IPS-NIHi11 (cell line): ENCODE data around the gene RGS9.
"Not testable (repeated sequence)": the region's sequence is repeated elsewhere in the genome, so short reads cannot be mapped to it uniquely, and the experiment has no call there.

ENCODE experiments used
- DNase-seq: peaks from one replicate; pipeline ENCODE4 v3.0.0; 2012; ENCODE audit warnings: mixed read lengths, low spot score

The RGS9 gene

DNA sequence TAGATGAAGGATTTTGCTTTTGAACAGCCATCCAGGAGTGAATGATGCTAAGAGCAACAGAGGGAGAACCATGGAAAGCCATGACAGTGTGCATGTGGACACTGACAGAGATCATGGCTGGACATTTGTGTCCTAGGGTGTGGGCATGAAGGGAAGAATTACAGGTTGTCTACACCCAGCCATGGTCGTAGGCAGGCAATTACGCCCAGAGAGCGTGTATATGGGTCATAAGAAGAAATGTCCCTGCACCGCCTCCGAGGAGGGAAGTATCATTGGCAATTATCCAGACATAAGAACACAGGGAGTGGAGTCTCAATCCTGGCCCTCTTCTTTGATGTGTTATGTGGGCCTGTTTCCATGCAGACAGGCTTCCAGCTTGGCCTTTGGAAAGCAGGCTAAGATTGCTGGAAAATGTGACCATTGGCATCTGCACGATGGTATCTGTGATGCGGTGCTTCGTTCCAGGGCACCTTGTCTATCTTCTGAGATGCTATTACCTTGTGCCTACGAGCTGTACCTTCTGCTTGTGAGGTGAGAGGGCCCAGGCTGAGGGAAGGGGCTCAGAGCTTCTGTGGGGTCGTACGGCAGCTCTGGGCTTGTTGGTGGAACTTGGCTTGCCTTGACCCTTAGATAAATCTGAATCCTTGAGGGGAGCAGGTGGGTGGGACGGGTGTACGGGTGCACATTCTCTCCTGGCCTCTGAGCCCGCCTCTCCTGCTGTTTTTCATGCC, 19.8 kb downstream of the RGS9 start:
- DNase-seq, result no peak

DNA sequence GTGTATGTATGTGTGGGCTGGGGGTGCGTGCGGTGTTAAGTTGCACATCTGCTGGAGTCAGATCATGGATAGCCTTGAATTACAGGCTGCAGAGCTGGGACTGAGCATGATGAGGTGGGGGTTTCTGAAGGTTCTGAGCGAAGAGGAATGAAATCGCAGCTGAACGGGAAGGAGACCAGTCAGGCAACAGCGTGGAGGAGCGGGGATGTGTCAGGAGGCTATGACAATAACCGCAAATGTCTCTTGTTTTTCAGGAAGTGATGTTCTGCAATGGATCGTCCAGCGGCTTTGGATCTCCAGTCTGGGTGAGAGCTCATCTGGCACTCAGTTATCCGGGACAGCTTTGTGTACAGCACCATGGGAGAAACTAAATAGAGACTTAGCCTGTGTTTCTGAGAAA, 20.9 kb downstream of the RGS9 start:
- DNase-seq, result no peak

DNA sequence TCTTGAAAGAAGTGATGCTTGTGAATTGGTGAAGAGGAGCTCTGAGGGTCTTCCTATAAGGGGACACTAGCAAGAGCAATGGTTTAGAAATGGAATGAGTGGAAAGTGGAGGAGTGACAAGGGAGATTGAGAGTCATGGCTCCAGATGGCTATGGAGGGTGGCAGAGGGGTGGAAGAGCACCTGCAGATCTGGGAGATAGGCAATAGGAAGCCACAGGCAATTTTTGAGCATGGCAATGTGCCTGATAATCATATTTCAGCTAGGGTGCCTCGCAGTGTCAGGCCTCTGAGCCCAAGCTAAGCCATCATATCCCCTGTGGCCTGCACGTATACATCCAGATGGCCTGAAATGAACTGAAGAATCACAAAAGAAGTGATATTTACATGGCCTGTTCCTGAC, 21.5 kb downstream of the RGS9 start:
- DNase-seq, result no peak

DNA sequence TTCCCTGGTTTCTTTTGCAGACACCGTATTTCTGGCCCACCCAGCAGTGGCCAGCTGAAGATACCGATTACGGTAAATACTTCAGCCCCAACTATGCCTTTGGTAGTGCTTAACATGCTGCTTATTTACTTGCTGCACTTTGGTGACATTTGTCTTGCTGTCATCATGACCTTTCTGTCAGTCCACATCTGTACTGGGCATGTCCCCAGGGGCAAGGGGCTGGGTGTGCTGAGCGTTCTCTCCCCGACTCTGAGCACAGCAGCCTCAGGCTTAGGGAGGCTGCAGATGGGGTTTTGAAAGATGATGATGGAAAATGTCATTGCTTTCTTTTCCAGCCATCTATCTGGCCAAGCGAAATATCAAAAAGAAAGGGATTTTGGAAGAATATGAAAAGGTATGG, 23.3 kb downstream of the RGS9 start:
- DNase-seq, result no peak

DNA sequence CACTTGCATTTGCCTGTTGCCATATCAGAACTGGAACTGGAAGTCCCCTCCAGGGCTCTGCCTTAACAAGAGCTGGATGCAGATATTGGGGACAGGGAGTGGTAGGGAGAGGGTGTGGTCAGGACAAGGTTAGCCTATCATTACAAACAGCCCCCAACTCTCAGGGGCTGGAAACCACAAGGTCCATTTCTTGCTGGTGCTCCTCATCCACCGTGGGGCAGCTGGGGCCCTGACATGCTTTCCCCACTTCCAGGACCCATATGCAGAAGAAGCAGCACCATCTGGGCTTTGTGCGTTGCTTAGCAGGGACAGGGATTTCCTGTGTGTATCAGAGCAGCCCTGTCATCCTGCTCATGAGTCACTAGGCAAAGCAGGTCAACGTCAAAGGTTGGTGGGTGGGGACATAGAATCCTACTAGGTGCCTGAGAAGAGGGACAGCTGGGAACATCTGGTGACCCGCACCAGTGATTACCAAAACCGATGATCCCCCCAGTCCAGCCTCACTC, 26.9 kb downstream of the RGS9 start:
- DNase-seq, result no peak

DNA sequence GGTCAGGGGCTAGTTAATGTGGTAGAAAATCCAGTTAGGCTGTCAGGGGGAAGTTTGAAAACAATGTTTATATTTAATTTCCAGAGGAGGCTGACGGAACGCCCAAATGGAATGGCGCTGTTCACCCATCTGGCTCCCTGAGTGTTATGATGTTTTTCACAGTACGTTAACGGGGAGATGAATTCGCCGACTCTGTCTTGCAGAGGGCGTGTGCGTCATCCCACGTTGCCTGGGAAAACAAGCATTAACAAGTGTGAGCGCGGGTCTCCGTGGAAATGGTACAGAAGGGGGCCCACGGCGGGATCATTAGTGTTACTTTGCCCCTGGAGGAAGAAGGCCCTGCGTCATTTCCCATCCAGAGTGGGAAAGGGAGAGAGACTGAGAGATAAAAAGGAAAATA, 29.6 kb downstream of the RGS9 start:
- no peak for DNase-seq

DNA sequence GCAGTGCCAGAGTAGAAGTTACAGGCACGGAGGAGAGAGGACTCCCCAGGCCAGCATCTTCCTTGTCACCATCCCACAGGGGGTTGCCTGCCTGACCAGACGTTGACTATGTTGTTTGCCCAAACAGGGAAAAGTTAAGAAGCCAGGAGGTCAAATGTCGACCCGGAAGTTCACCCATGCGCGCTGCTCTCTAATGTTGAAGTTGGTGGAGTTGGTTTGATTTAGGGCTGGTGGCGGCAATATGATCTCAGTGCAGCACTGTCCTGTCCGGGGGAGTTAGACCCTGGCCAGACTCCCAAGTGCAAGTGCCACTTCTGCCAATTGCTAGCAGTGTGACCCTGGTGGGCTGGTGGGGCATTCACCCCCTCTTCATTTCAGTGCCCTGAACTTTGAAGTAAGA, 30.4 kb downstream of the RGS9 start:
- DNase-seq, result no peak

DNA sequence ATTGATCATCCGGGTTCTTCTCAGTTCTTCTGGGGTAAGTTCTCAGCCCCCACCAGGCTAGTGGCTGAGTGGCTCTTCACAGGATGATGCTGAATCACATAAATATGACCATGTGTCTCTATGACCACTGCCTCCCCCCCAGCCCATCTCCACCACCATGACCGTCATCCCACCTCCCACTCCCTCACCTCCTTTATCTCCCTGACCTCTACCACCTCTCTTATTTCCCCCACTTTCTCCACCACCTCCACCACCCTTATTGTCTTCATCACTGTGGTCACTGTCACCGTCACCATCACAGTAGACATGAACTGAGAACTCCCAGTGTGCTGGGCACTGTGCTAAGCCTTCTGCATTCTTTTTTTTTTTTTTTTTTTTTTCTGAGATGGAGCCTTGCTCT, 32.5 kb downstream of the RGS9 start:
- no peak for DNase-seq

DNA sequence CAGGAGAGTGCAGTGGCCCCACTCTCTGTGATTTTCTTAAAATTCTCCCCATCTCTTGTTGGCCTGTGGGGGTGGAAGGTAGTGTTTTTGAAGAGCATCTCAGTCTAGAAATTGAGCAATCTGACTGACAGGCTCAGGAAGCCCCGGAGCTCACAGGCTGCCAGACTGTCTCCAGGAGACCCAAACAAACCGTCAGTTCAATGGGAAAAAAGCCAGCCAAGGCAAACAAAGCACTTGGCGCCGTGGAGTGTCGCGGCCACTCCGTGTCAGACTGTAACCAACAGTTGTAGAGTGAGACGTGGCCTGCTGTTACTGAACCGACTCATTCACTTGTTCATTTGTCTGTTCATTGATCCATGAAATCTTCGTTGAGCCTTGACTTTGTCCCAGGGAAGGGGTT, 33.7 kb downstream of the RGS9 start:
- no peak for DNase-seq

DNA sequence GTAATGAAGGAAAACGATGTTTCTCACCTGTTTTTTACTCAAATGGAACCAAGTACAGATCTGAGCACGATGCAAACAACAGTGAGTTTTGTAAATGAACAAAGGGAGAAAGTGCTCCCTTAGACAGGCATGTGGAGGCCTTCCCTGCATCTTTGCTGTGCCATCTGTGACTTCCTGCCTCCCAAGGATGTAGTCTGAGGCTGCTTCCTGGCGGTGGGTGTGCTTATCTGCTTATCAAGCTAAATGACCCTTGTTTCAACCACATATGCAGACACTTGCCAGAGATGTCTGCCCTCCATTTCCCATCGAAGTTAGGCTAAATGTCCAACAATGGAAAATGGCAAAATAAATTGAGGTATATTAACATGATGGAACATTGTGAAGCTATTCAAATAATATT, 34.6 kb downstream of the RGS9 start:
- no peak for DNase-seq

DNA sequence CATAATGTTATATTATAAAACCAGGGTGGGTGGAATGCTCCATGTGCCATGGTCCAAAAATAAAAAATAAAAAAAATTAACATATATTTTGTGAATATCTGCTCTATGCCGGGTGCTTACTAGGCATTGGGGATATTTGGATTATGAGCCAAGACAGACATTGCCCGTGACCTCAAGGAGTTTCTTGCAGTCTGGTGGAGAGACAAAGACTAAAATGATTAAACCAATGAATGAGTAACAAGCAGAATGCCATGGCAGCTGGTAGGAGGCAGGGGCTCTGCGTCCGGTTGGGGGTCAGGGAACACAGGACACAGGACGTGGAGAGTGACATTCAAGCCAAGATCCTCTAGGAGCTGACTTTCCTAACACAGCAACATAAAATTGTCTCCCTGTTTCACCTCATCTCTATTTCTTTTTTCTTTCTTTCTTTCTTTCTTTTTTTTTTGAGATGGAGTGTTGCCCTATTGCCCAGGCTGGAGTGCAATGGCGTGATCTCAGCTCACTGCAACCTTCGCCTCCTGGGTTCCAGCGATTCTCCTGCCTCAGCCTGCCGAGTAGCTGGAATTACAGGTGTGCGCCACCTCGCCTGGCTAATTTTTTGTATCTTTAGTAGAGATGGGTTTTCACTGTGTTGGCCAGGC, 35.4 kb downstream of the RGS9 start:
- DNase-seq, result no peak

DNA sequence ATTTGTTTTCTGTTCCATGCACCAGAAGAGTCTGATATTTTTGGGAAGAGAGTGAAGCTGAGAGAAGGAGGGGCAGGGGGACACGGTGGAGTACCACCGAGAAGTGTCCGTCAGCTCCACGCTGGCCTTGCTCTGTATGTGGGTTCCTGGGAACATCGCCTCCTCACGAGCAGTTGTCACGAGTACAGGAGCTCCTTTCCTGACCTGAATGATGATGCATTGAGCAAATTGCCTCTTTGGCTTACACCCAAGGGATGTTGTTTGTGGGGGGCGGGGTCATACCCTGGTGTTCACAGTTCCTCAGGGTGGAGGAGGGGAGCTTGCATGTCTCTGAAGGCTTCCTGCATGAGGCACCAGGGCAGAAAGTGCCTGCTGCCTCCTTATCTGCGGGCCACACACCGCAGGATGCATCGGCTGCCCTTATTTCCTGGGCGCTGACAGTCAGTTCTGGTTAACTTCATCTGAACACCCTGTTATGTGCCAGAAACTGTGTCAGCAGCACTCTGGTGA, 36.2 kb downstream of the RGS9 start:
- no peak for DNase-seq

DNA sequence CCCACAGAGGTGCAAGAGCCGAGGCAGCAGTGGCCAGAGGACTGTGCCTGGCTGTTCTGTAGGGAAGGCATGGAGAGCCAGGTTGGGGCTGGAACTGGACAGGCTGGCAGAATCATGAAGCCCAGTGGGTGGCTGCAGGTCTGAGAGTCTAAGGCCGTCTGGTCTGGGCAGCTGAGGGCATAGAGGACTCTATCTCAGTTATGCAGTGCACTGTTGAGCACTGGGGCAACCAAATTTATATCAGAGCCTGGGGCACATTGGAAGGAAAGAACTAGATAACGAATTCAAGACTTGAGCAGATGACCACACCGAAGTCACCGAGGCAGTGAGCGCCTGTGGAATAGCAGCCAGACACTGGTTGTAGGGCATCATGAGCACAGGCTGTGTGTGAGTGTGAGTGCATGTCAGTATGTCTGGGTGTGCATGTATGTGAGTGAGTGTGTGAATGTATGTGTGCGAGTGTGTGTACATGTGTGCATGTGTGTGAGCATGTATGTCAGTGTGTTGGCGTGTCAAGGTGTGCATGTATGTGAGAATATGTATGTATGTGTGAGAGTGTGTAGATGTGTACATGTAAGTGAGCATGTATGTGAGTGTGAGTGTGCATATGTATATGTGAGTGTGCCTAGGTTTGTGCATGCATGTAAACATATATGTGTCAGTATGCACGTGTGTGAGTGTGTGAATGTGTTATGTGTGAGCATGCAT, 37.0 kb downstream of the RGS9 start:
- DNase-seq, result no peak

DNA sequence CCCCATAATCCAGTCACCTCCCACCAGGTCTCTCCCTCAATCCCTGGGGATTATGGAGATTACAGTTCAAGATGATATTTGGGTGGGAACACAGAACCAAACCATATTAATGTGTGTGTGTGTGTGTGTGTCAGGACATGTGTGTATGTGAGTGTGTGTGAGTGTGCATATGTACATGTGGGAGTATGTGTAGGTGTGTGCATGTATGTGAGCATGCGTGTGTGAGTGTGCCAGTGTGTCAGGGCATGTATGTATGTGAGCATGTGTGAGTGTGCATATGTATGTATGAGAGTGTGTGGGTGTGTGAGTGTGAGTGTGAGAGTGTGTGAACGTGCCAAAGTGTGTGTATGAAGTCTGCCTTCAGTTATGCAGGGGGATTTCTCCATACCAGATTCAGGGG, 37.8 kb downstream of the RGS9 start:
- no peak for DNase-seq

DNA sequence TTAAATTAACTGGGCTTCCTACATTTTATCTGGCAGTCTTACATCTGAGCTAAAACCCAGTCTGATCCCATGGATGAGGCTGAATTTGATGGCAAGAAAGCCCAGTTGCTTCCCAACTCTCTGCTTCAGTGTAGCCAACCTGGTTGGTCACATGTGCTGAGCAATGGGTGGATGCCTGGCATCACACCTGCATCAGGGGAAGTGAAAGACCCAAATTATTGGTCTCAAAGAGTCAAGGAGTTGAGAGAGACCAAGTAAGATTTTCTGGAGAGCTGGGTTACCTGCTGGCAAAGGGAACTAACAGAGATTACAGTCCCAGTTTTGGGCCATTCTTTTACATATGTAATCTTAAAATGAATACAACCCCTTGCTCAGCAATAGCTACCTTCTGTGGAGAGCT, 38.8 kb downstream of the RGS9 start:
- no peak for DNase-seq

DNA sequence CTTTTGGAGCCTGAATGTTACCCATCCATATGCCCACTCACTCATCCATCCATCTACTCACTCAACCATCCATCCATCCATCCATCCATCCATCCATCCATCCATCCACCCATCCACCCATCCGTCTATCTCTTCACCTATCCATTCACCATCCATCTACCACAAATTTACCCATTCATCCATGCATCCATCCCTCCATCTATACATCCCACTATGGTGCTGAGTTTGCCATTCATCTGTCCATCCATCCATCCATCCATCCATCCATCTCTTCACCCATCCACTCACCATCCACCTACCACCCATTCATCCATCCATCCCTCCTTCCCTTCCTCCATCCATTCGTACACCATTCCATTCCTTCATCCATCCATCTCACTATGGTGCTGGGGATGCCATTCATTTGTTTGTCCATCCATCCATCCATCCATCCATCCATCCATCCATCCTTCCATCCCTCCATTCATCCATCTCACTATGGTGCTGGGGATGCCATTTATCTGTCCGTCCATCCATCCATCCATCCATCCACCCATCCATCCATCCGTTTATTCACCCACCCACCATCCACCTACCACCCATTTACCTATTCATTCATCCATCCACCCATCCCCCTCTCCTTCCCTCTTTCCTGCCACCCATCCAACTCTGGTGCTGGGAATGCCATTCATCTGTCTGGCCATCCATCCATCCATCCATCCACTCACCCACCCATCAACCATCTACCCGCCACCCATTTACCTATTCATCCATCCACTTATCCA, 39.7 kb downstream of the RGS9 start:
- DNase-seq, result no peak

DNA sequence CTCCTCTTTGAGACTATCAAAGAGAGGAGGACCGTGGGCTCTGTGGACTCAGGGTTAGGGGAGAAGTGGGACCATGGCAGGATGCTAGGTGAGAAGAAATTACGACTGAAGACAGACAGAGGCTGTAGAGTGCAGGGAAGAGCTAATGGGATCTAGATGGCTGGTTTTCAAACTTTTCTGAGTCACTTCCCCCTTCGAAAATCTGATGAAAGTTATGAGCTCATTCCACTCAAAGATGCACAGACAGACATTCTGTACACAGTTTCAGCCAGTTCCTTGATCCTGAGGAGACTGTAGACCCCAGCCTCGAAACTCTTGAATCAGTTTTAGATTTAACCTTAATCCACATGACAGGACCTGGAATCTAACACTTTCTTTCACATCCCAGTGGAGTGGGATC, 40.7 kb downstream of the RGS9 start:
- no peak for DNase-seq

DNA sequence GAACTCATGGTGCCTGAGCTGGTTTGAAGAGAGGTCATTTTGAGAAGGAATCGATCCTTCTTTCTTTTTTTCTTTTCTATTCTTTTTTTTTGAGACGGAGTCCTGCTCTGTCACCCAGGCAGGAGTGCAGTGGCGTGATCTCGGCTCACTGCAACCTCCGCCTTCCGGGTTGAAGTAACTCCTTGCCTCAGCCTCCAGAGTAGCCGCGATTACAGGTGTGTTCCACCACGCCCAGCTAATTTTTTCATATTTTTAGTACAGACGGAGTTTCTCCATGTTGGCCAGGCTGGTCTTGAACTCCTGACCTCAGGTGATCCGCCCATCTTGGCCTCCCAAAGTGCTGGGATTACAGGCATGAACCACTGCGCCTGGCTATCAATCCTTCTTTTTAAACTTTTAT, 43.1 kb downstream of the RGS9 start:
- not testable (repeated sequence) for DNase-seq

DNA sequence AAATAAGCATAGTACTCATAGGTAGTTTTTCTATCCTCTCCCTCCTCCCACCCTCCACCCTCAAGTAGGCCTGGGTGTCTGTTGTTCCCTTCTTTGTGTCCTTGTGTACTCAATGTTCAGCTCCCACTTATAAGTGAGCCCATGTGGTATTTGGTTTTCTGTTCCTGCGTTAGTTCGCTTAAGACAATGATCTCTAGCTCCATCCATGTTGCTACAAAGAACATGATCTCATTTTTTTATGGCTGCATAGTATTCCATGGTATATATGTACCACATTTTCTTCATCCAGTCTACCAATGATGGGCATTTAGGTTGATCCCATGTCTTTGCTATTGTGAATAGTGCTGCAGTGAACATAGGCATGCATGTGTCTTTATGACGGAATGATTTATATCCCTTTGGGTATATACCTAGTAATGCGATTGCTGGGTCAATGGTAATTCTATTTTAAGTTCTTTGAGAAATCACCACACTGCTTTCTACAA, 43.6 kb downstream of the RGS9 start:
- DNase-seq, result not testable (repeated sequence)

DNA sequence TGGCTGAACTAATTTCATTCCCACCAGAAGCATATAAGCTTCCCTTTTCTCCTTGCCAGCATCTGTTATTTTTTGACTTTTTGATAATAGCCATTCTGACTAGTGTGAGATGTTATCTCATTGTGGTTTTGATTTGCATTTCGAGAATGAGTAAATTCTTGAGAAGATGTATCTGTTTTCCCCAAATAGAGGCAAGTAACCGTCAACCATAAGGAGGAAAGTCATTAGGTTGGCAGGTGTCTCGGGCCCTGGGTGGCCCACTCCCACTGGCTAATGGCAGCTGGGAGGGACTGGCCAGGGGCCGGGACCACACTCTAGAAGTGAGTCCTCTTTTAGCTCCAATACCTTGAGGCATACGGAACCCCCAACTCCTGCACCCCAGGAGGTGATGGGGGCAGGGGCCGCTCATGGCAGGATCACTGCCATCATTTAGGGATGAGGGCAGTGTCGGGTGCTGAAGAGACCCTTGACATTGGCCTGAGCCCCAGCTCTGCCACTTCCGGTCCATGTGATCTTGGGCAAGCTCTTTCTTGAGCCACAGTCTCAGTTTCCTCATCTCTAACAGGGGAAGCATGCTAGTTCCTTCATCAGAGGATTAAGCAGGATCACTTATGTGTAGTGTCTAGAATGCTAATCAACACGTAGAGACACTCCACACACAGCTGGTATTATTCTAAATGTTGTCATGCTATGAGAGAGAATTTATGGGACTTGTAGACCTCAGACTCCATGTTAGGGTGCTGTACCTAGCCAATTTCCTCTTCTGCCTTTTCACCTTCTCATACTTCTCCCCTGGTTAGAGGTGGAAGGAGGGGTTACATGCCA, 44.3 kb downstream of the RGS9 start:
- DNase-seq, result no peak

DNA sequence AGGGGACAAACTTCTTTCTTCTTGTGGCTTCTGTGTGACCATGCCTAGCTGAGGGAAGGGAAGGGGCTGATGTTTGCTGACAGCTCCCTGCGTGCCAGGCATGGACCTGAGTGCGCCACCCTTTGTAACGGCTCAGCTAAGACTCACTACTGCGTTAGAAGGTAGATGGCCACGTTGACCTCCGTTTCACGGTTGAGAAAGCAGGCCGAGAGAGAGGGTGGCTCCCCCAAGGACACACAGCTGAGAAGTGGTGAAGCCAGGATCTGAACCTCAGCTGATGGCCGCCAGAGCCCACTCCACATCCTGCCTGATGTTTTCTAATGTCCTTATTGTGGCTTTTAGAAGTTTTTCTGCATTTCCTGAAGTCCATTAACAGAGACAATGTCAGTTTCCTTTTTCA, 45.1 kb downstream of the RGS9 start:
- no peak for DNase-seq
